ENCODE data around the gene FXYD5. TPM values are rescaled to one million over a fixed set of nuclear protein-coding genes. Genes with fewer than 3 reads are reported as not detected.

Gene FXYD5
- total RNA-seq, 1 donor from 2014 or later = 124 TPM

DNA sequence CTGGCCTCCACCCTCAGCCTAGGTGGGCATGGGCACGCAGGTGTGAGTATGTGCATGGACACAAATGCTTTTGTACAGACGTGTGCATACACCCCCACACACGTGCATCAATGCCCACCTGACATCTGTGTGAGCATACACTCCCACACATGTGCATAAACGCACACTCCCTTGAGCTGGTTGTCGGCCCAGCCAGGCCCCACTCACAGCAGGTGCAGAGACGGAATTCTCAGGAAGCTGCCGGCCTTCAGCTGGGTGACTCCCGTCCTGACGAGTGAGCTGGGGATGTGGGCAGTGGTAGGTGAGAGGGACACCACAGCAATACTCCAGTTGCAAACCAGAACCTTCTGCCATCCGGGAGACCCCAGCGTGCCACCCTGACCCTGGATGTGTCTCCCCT lies 20.7 kb upstream of the FXYD5 start:
- Histone ChIP-seq H3K4me3 (peak overlapping the region; percentile 25), H3K36me3 (no peaks in the 10 kb centered on the region), H3K27ac (no peak overlapping the region), H3K9me3 (no peaks in the 10 kb centered on the region), H3K27me3 (no peaks in the 10 kb centered on the region), H3K4me1 (no peaks in the 10 kb centered on the region)
- intact Hi-C loops (cut with DNase I) = no loop called here
- TF ChIP-seq, protein P1, sequence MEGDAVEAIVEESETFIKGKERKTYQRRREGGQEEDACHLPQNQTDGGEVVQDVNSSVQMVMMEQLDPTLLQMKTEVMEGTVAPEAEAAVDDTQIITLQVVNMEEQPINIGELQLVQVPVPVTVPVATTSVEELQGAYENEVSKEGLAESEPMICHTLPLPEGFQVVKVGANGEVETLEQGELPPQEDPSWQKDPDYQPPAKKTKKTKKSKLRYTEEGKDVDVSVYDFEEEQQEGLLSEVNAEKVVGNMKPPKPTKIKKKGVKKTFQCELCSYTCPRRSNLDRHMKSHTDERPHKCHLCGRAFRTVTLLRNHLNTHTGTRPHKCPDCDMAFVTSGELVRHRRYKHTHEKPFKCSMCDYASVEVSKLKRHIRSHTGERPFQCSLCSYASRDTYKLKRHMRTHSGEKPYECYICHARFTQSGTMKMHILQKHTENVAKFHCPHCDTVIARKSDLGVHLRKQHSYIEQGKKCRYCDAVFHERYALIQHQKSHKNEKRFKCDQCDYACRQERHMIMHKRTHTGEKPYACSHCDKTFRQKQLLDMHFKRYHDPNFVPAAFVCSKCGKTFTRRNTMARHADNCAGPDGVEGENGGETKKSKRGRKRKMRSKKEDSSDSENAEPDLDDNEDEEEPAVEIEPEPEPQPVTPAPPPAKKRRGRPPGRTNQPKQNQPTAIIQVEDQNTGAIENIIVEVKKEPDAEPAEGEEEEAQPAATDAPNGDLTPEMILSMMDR (IDR thresholded peaks at IDR 0.05) = no peak
- DNase-seq = no peak
- no peak for ATAC-seq

DNA sequence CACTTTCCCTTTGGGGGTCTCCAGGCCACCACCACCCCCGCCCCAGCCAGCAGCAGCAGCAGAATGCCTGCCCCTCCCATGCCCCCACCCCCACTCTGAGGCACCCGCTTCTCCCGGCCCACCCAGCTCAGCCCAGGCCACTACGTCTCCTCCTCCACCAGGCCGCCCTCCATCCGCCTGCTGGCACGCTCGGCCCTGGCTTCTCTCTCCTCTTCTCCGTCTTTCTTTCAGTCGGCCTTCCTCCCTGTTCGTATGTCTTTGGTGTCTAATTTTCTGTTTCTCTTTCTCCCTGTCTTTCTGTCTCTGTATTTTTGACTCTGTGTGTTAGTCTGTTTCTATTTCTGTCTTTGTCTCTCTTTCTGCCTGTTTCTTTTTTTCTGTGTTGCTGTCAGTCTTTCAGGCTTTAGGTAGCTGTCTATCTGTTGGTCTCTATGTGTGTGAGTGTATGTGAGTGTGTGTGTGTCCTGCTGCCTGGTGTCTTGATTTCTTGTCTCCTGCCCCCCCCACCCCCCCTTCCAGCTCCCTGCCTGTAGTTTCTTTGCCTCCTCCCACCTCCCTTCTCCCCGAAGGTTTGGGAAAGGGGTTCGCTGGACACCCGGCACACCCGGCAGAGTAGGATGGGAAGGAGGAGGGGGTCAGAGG lies 19.8 kb upstream of the FXYD5 start, which contains the start of gene LGI4:
LGI4 (minus strand) TSS at position 459 of the 642 bp plus-strand sequence; CDS start at position 80, 379 bp downstream.
- H3K4me3 ChIP-seq = peak within 1 kb of the TSS; percentile 25
- intact Hi-C loops (cut with DNase I) = no loop called here

DNA sequence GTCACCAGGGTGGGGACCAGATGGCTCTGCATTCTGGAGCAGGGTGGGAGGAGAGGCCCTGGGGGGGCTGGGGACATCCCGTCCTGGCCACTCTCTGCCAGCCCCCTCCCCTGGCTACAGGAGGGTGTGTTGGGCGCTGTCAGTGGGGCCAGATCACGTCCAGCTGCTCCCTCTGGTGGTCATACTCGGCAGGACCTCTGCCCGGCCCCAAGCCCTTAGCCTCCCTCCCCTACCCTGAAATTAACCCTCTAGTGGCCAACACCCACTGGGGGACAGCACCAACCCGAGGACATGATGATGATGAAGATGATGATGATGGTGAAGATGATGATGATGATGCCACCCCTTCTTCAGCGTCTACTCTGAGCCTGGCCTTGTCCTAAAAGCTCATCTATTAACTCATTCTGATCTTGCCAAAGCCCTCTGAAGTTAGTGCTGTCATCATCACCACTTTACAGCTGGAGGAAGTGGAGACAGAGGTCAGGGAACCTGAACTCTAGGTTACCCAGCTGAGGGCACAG lies 19.1 kb upstream of the FXYD5 start:
- no peaks in the 10 kb centered on the region for H3K4me1 ChIP-seq

More for the DNA sequence above, 19.8 kb upstream of the FXYD5 start, which contains the start of gene LGI4:
- DNase-seq (no peak), ATAC-seq (no peak)
- Histone ChIP-seq H3K36me3 (no peaks in the 10 kb centered on the region), H3K27ac (peak within 1 kb of the TSS; percentile 48), H3K4me1 (no peaks in the 10 kb centered on the region), H3K27me3 (no peaks in the 10 kb centered on the region), H3K9me3 (no peaks in the 10 kb centered on the region)
- TF ChIP-seq, protein P1 (IDR thresholded peaks at IDR 0.05) = no peak

DNA sequence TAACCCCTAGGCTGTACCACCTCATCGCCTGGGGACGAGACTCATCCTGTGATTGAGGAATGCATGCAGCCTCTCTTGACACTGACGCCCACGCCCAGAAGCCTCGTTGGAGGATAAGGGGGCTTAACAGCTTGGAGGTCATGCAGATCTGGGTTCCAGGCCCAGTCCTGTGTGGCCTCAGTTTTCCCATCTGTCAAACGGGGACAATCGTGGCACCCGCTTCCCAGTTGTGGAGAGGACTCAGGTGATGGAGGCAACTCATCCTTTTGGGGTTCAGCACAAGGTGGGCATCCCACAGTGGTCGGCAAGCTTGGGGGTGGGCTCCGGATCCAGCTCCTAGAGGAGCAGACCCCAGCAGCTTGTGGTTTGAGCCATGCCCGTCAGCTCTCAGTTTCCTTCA lies 18.3 kb upstream of the FXYD5 start:
- Histone ChIP-seq H3K4me1 (no peaks in the 10 kb centered on the region), H3K4me3 (no peak overlapping the region), H3K27me3 (no peaks in the 10 kb centered on the region), H3K36me3 (no peaks in the 10 kb centered on the region), H3K27ac (no peak overlapping the region), H3K9me3 (no peaks in the 10 kb centered on the region)
- TF ChIP-seq, protein P1 (IDR thresholded peaks at IDR 0.05) = no peak
- intact Hi-C loops (cut with DNase I) = no loop called here
- ATAC-seq = no peak
- DNase-seq = no peak

More for the DNA sequence above, 19.1 kb upstream of the FXYD5 start:
- H3K4me3 ChIP-seq = peak overlapping the region; percentile 17
- no peaks in the 10 kb centered on the region for H3K9me3 ChIP-seq
- DNase-seq = peak; percentile 88
- TF ChIP-seq, protein P1 (IDR thresholded peaks at IDR 0.05) = peak; percentile 93
- intact Hi-C loops (cut with DNase I) = no loop called here
- peak; percentile 88 for ATAC-seq
- H3K27me3 ChIP-seq = no peaks in the 10 kb centered on the region
- H3K36me3 ChIP-seq = no peaks in the 10 kb centered on the region
- peak overlapping the region; percentile 48 for H3K27ac ChIP-seq

DNA sequence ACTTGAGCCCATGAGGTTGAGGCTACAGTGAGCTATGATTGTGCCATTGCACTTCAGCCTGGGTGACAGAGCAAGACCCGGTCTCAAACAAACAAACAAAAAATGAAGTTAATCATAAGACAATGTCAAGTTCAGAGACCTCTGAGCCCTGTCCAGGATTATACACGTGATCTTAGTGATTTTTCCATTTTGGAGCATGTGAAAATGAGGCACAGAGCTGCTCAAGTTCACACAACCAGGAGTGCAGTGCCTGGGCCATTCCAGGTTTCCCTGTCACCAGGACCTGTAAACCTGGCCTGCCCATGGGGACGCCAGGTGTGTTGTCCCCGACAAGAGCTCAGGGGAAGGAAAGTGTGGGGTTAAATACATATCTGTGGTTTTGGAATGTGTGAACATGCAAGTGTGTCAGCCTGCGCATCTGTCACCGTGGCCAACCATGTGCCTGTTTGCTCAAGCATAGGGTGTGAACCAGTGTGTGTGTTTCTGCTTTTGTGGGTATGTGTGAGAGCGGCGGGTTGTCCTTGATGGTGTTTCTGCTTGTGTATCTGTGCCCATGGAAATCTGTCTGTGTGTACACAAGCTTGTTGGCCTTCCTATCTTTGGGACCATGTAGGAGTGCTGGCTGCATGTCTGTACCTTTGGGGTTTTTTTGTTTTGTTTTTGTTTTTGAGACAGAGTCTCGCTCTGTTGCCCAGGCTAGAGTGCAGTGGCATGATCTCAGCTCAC lies 17.4 kb upstream of the FXYD5 start:
- ATAC-seq = no peak
- H3K27ac ChIP-seq = no peak overlapping the region
- intact Hi-C loops (cut with DNase I) = no loop called here

More for the DNA sequence above, 17.4 kb upstream of the FXYD5 start:
- H3K36me3 ChIP-seq = no peaks in the 10 kb centered on the region
- H3K4me3 ChIP-seq = no peak overlapping the region
- peaks cover under 1% of the 10 kb centered on the region for H3K27me3 ChIP-seq
- H3K4me1 ChIP-seq = peaks cover 9% of the 10 kb centered on the region
- no peaks in the 10 kb centered on the region for H3K9me3 ChIP-seq
- DNase-seq = no peak
- TF ChIP-seq, protein P1 (IDR thresholded peaks at IDR 0.05) = no peak
